Endothelial cell of umbilical vein (primary cell): Measurements from ENCODE around the gene PPP6R1. TPM values are rescaled to one million over a fixed set of nuclear protein-coding genes. Genes with fewer than 3 reads are reported as not detected.

Source experiments
- BruUV-seq: library from RNA; stranded (reverse); fragments of 400-500 nt; replicated peaks from 2 replicates; lab custom pipeline; 2021; lab: Mats Ljungman, UMichigan
- CTCF ChIA-PET: fragments of 300-600, 350-600 bp; sonication (Branson Sonifier 250); formaldehyde crosslinking; loops from one replicate; lab custom pipeline; 2021; ENCODE audit warnings: antibody characterized with exemption, inconsistent platforms; lab: Charles Lee
- POLR2A ChIA-PET: fragments of 300-600, 350-600 bp; sonication (Branson Sonifier 250); formaldehyde crosslinking; loops from one replicate; lab custom pipeline; 2021; ENCODE audit warnings: antibody characterized with exemption, inconsistent platforms; lab: Charles Lee
- DNase-seq: peaks from one replicate; pipeline ENCODE4 v3.0.0-alpha.2; 2011; ENCODE audit warnings: low read depth, low spot score
- FAIRE-seq: peaks from 2 replicates; lab custom pipeline; 2011; peaks lifted over from hg19 to GRCh38; lab: Jason Lieb, UNC
- H2AFZ ChIP-seq: 2 replicates; pipeline ENCODE4 v1.6.0; 2012; ENCODE audit warnings: low read depth, low read length, control low read depth, inconsistent platforms
- H3K27ac ChIP-seq: 2 replicates; pipeline ENCODE4 v1.5.1; 2011; ENCODE audit warnings: low read depth, mild to moderate bottlenecking, control low read depth, low read length, moderate library complexity; ENCODE audit not compliant: insufficient read depth
- H3K27me3 ChIP-seq, 2 experiments: 2 replicates each; pipeline versions ENCODE4 v1.6.0 to v1.6.1; 2011; ENCODE audit warnings: low read length in 2 of 2, mixed read lengths in 1 of 2; ENCODE audit not compliant: control insufficient read depth in 2 of 2, insufficient read depth in 2 of 2
- H3K36me3 ChIP-seq, 2 experiments: 2 replicates in 1 of 2; 3 replicates in 1 of 2; pipeline ENCODE4 v1.5.1; 2011; ENCODE audit warnings: low read length in 2 of 2, mild to moderate bottlenecking in 1 of 2, moderate library complexity in 1 of 2; ENCODE audit not compliant: control insufficient read depth in 2 of 2, insufficient read depth in 2 of 2; ENCODE audit errors: extremely low read depth in 1 of 2
- H3K4me1 ChIP-seq: 3 replicates; pipeline ENCODE4 v1.5.1; 2011; ENCODE audit warnings: mild to moderate bottlenecking, low read length; ENCODE audit not compliant: control insufficient read depth, insufficient read depth; ENCODE audit errors: extremely low read depth
- H3K4me2 ChIP-seq: 2 replicates; pipeline ENCODE4 v1.6.1; 2011; ENCODE audit warnings: low read length, control low read depth, mixed read lengths; ENCODE audit not compliant: insufficient read depth
- H3K4me3 ChIP-seq, 3 experiments: fragments of 200-600 bp in 1 of 3; sonication (generic), shearing (Covaris generic) in 1 of 3; replicated peaks in 1 of 3; 2 replicates each; pipeline ENCODE4 v1.5.1; 2011 to 2016; ENCODE audit warnings: control low read depth in 3 of 3, low read length in 3 of 3, mild to moderate bottlenecking in 2 of 3, inconsistent platforms in 1 of 3, low read depth in 1 of 3, moderate library complexity in 1 of 3; ENCODE audit not compliant: insufficient read depth in 1 of 3
- H3K79me2 ChIP-seq: 2 replicates; pipeline ENCODE4 v1.6.0; 2012; ENCODE audit warnings: low read length, inconsistent platforms; ENCODE audit not compliant: control insufficient read depth, insufficient read depth
- H3K9ac ChIP-seq: replicated peaks from 2 replicates; pipeline ENCODE3; 2011; ENCODE audit warnings: low read length, control low read depth; ENCODE audit not compliant: insufficient read depth; ENCODE audit errors: extremely low read depth
- H3K9me1 ChIP-seq: replicated peaks from 3 replicates; pipeline ENCODE4 v1.6.0; 2011; ENCODE audit warnings: mild to moderate bottlenecking, low read length; ENCODE audit not compliant: control insufficient read depth, insufficient read depth; ENCODE audit errors: extremely low read depth
- H3K9me3 ChIP-seq: replicated peaks from 2 replicates; pipeline ENCODE4 v1.5.1; 2012; ENCODE audit warnings: low read length, inconsistent platforms; ENCODE audit not compliant: control insufficient read depth, insufficient read depth
- H4K20me1 ChIP-seq: replicated peaks from 2 replicates; pipeline ENCODE3; 2011; ENCODE audit warnings: mild to moderate bottlenecking, low read length; ENCODE audit not compliant: control insufficient read depth, insufficient read depth; ENCODE audit errors: extremely low read depth
- EZH2 ChIP-seq: IDR thresholded peaks from 2 replicates; pipeline ENCODE4 v1.6.1; 2012; ENCODE audit warnings: borderline replicate concordance, low read depth, mild to moderate bottlenecking, moderate library complexity, low read length, inconsistent platforms; ENCODE audit not compliant: severe bottlenecking
- FOS ChIP-seq: IDR thresholded peaks from 2 replicates; pipeline ENCODE4 v1.6.1; 2011; ENCODE audit warnings: mild to moderate bottlenecking, low read length, moderate library complexity, borderline replicate concordance; ENCODE audit not compliant: insufficient read depth
- GATA2 ChIP-seq: IDR thresholded peaks from 2 replicates; pipeline ENCODE4 v1.7.0; 2011; ENCODE audit warnings: low read depth, mild to moderate bottlenecking, moderate library complexity, mixed read lengths, low read length; ENCODE audit not compliant: insufficient read length, insufficient read depth
- JUN ChIP-seq: IDR thresholded peaks from 2 replicates; pipeline ENCODE4 v1.6.1; 2011; ENCODE audit warnings: borderline replicate concordance, low read depth; ENCODE audit not compliant: insufficient read length, insufficient read depth
- MAX ChIP-seq: IDR thresholded peaks from 2 replicates; pipeline ENCODE4 v1.6.1; 2011; ENCODE audit not compliant: insufficient read depth, insufficient read length
- MYC ChIP-seq: IDR thresholded peaks from one replicate; pipeline ENCODE4 v1.6.1; 2011; ENCODE audit warnings: mild to moderate bottlenecking, low read depth, low read length
- POLR2A ChIP-seq: IDR thresholded peaks from 2 replicates; pipeline ENCODE4 v1.6.1; 2012; ENCODE audit warnings: low read depth, mild to moderate bottlenecking, control low read depth, low read length
- POLR2AphosphoS5 ChIP-seq: IDR thresholded peaks from 2 replicates; pipeline ENCODE4 v1.6.1; 2012; ENCODE audit warnings: low read depth, mild to moderate bottlenecking, control low read depth, low read length, moderate library complexity; ENCODE audit not compliant: insufficient read depth
- dilution Hi-C: fragments of 300-500 bp; cut with MboI; formaldehyde crosslinking; loops from one replicate; pipeline ENCODE4 v1.15.0; 2019; ENCODE audit warnings: low sequenced_read_pairs; ENCODE audit not compliant: extremely low pct_ligation_motif_present
- intact Hi-C: fragments of 100-400 bp; cut with micrococcal nuclease; formaldehyde crosslinking; loops from one replicate; pipeline ENCODE4 v1.10.0; 2022
- polyA plus RNA-seq, 4 experiments: library from polyadenylated mRNA; depleted of rRNA in 3 of 4; stranded (reverse) in 3 of 4; unstranded in 1 of 4; fragments of >200 nt; gene quantifications; 2 replicates each; pipeline versions ENCODE4 v1.2.1 to v1.2.3, GENCODE V29; 2011 to 2012; ENCODE audit warnings: missing spikeins in 1 of 4
- total RNA-seq: library from RNA; stranded (reverse); gene quantifications from 2 replicates; pipeline ENCODE4 v1.2.3, GENCODE V29; 2021
- TF ChIP-seq, protein P1 (sequence below), 2 donors: IDR thresholded peaks; 1 replicate in 1 of 2; 2 replicates in 1 of 2; pipeline ENCODE4 v1.5.1; 2011; ENCODE audit warnings: low read length in 2 of 2, mild to moderate bottlenecking in 2 of 2, moderate library complexity in 2 of 2, control low read depth in 1 of 2, inconsistent platforms in 1 of 2, low read depth in 1 of 2; ENCODE audit not compliant: insufficient read depth in 1 of 2; ENCODE audit errors: extremely low read depth in 1 of 2

Gene PPP6R1
- total and polyA plus RNA-seq, 2 donors (not counting 3 experiments of a cell fraction or from before 2014, with no cell fraction given) = 35.7 to 71.8 TPM

DNA sequence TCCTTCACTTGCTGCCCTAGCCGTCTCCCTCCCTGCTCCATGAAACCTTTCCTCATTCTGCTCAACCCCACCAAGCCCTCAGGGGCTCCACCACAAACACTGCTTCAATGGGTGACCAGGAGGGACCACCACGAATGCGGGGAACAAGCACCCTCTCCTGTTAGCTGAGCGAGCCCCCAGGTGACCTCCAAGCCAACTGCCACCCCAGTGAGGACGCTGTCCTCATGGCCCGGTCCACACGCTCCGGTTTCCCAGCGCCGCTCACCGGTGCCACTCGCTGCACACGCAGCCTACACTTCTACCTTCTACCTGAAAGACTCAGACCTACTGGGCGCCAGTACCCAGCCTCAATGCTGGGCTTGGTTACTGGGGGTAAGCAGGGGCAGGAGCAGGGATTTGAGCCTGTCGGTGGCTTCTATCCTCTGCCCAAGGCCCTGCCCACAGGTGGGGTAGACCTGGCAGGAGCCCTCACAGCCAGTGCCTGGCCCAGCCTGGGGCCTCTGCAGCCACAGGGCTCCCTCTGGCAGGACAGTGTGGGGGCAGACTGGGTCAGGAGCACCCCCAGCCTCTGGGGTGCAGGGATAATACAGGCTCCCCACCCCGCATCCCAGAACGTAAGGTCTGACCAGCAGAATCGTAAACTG lies 29.6 kb downstream of the PPP6R1 start:
- Histone ChIP-seq H3K79me2 (no peaks in the 10 kb centered on the region), H3K4me1 (no peaks in the 10 kb centered on the region), H3K27ac (no peak overlapping the region), H4K20me1 (no peaks in the 10 kb centered on the region), H3K4me3 (no peak overlapping the region), H3K9me3 (no peaks in the 10 kb centered on the region), H2AFZ (no peak overlapping the region), H3K4me2 (no peak overlapping the region), H3K9ac (no peak overlapping the region), H3K27me3 (no peaks in the 10 kb centered on the region), H3K36me3 (peaks cover 0 to 43% of the 10 kb centered on the region in 2 experiments), H3K9me1 (no peaks in the 10 kb centered on the region)
- dilution Hi-C loops (no loop called here), intact Hi-C loops (no loop called here)
- FAIRE-seq (no peak), DNase-seq (no peak)
- no TSS peak for BruUV-seq
- no peak for TF ChIP-seq FOS
- no peak for TF ChIP-seq POLR2AphosphoS5
- no peak for TF ChIP-seq EZH2
- no peak for TF ChIP-seq POLR2A
- ChIA-PET POLR2A (no interaction called here), CTCF (interaction anchor here (0.7 kb wide), 1 partner anchor 88 kb away, joined by 4 read pairs; no protein-coding TSS in a partner anchor)

GRCh38 chr19:55228403-55229031 lies 30.3 kb downstream of the PPP6R1 start, which contains the start of gene TMEM86B:
Gene TMEM86B (minus strand): TSS chr19:55228763. CDS start chr19:55228741, 22 bp downstream.
- H3K4me2 ChIP-seq = no peak within 1 kb of the TSS
- intact Hi-C loops (no loop called here), dilution Hi-C loops (no loop called here)
- no peak within 1 kb of the TSS for H3K9ac ChIP-seq
- no peak within 1 kb of the TSS for H3K4me3 ChIP-seq
- ChIA-PET CTCF (no interaction called here), POLR2A (no interaction called here)
- FAIRE-seq = no peak
- no peak within 1 kb of the TSS for H2AFZ ChIP-seq
- H3K4me1 ChIP-seq = no peaks in the 10 kb centered on the region
- no peak for DNase-seq
- H3K79me2 ChIP-seq = no peaks in the 10 kb centered on the region
- no peaks in the 10 kb centered on the region for H3K9me3 ChIP-seq
- H3K36me3 ChIP-seq = peaks cover 0 to 43% of the 10 kb centered on the region in 2 experiments
- BruUV-seq = no TSS peak
- H3K27ac ChIP-seq = no peak within 1 kb of the TSS
- no peaks in the 10 kb centered on the region for H3K9me1 ChIP-seq
- TF ChIP-seq GATA2 = no peak
- TF ChIP-seq MAX = no peak
- no peak for TF ChIP-seq FOS
- TF ChIP-seq POLR2A = no peak
- TF ChIP-seq EZH2 = no peak
- no peak for TF ChIP-seq MYC
- TF ChIP-seq POLR2AphosphoS5 = no peak
- TF ChIP-seq, protein P1, sequence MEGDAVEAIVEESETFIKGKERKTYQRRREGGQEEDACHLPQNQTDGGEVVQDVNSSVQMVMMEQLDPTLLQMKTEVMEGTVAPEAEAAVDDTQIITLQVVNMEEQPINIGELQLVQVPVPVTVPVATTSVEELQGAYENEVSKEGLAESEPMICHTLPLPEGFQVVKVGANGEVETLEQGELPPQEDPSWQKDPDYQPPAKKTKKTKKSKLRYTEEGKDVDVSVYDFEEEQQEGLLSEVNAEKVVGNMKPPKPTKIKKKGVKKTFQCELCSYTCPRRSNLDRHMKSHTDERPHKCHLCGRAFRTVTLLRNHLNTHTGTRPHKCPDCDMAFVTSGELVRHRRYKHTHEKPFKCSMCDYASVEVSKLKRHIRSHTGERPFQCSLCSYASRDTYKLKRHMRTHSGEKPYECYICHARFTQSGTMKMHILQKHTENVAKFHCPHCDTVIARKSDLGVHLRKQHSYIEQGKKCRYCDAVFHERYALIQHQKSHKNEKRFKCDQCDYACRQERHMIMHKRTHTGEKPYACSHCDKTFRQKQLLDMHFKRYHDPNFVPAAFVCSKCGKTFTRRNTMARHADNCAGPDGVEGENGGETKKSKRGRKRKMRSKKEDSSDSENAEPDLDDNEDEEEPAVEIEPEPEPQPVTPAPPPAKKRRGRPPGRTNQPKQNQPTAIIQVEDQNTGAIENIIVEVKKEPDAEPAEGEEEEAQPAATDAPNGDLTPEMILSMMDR (IDR thresholded peaks at IDR 0.05; ENCODE audit: extremely low read depth in 1 of 2, insufficient read depth in 1 of 2, low read depth in 1 of 2, low read length in 2 of 2) = no peak
- TF ChIP-seq JUN = no peak
- no peaks in the 10 kb centered on the region for H4K20me1 ChIP-seq
- no peaks in the 10 kb centered on the region for H3K27me3 ChIP-seq
